Common myeloid progenitor, CD34-positive (primary cell): ENCODE measurements around the gene AIPL1.

Source experiments
- CTCF ChIA-PET: fragments of 350-600 bp; sonication (Branson Sonifier 250); formaldehyde crosslinking; loops from one replicate; lab custom pipeline; 2021; ENCODE audit warnings: antibody characterized with exemption; lab: Charles Lee
- POLR2A ChIA-PET: fragments of 350-600 bp; sonication (Branson Sonifier 250); formaldehyde crosslinking; loops from one replicate; lab custom pipeline; 2021; ENCODE audit warnings: antibody characterized with exemption; lab: Charles Lee
- DNase-seq, 3 donors: peaks; one replicate each; pipeline versions ENCODE4 v3.0.0 to v3.0.0-alpha.2; 2013
- H3K27ac ChIP-seq, 2 experiments: 1 replicate in 1 of 2; 2 replicates in 1 of 2; pipeline ENCODE4 v1.7.0; 2013; ENCODE audit warnings: inconsistent platforms in 2 of 2, low read length in 2 of 2, mild to moderate bottlenecking in 2 of 2, low read depth in 1 of 2, moderate library complexity in 1 of 2; ENCODE audit not compliant: severe bottlenecking in 2 of 2, insufficient read depth in 1 of 2, poor library complexity in 1 of 2
- H3K27me3 ChIP-seq, 5 experiments: replicated peaks in 2 of 5; 1 replicate in 3 of 5; 2 replicates in 2 of 5; pipeline versions ENCODE4 v1.6.1 to v1.7.0; 2013; ENCODE audit warnings: low read length in 4 of 5, mild to moderate bottlenecking in 2 of 5, moderate library complexity in 2 of 5, inconsistent platforms in 1 of 5; ENCODE audit not compliant: insufficient read depth in 5 of 5, control insufficient read depth in 4 of 5
- H3K36me3 ChIP-seq, 4 experiments: 1 replicate in 2 of 4; 2 replicates in 2 of 4; pipeline versions ENCODE4 v1.6.1 to v1.7.0; 2013; ENCODE audit warnings: low read length in 3 of 4, control low read depth in 1 of 4, mild to moderate bottlenecking in 1 of 4; ENCODE audit not compliant: control insufficient read depth in 4 of 4, insufficient read depth in 4 of 4
- H3K4me1 ChIP-seq, 4 experiments: 1 replicate in 3 of 4; 2 replicates in 1 of 4; pipeline versions ENCODE4 v1.6.1 to v1.7.1; 2013; ENCODE audit warnings: low read length in 3 of 4, mild to moderate bottlenecking in 3 of 4, control low read depth in 1 of 4, inconsistent platforms in 1 of 4, moderate library complexity in 1 of 4; ENCODE audit not compliant: control insufficient read depth in 4 of 4, insufficient read depth in 4 of 4; ENCODE audit errors: control extremely low read depth in 1 of 4
- H3K4me3 ChIP-seq, 7 experiments: 1 replicate in 4 of 7; 2 replicates in 3 of 7; pipeline versions ENCODE4 v1.5.1 to v1.7.0; 2013; ENCODE audit warnings: mild to moderate bottlenecking in 7 of 7, low read length in 6 of 7, moderate library complexity in 6 of 7, inconsistent platforms in 2 of 7, low read depth in 2 of 7, control low read depth in 1 of 7; ENCODE audit not compliant: insufficient read depth in 4 of 7, control insufficient read depth in 1 of 7; ENCODE audit errors: extremely low read depth in 1 of 7
- H3K9me3 ChIP-seq, 5 experiments: 1 replicate in 4 of 5; 2 replicates in 1 of 5; pipeline versions ENCODE4 v1.6.1 to v1.7.1; 2013; ENCODE audit warnings: low read length in 4 of 5, mild to moderate bottlenecking in 2 of 5, inconsistent platforms in 1 of 5, low read depth in 1 of 5, moderate library complexity in 1 of 5; ENCODE audit not compliant: control insufficient read depth in 4 of 5, insufficient read depth in 2 of 5; ENCODE audit errors: control extremely low read depth in 1 of 5
- WGBS: methylation state at CpG from one replicate; pipeline ENCODE4 v1.1.5; 2013; ENCODE audit not compliant: insufficient coverage; 5-methylcytosine and 5-hydroxymethylcytosine counted together

The AIPL1 gene

DNA sequence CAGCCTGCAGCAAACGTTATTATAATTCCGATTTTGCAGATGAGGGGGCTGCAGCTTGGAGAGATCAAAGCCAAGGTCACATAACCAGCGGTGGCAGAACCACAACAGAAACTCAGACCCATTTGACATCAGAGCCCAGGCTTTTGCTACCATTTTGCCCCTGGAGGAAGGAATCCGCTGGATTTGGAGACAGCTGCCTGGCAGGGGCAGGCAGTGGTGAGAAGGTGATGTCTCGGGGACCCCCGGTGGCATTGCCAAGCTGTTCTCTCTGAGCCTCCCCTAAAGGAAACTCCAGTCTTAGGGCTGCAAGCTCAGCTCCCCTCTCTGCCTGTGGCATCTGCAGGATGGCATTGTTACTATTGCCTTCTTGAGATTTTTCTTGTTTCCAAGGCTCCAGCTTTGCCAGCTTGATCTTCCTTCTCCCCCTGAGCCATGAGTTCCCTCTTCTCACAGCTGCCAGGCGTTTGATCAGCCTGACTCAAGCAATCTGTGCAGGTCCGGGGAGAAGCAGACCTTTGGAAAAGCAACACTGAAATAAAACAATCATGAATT, 40.8 kb downstream of the AIPL1 start:
- no peak for DNase-seq
- ChIA-PET POLR2A (no interaction called here), CTCF (no interaction called here)
- peaks cover 0 to 2% (median 0%) of the 10 kb centered on the region in 5 experiments for H3K9me3 ChIP-seq
- no peaks in the 10 kb centered on the region for H3K4me1 ChIP-seq
- H3K4me3 ChIP-seq = no peak overlapping the region
- WGBS = 66% methylated on average over 6 of the region's 8 CpGs
- peaks cover 0 to 35% (median 3%) of the 10 kb centered on the region in 5 experiments for H3K27me3 ChIP-seq
- no peak overlapping the region for H3K27ac ChIP-seq
- no peaks in the 10 kb centered on the region for H3K36me3 ChIP-seq

DNA sequence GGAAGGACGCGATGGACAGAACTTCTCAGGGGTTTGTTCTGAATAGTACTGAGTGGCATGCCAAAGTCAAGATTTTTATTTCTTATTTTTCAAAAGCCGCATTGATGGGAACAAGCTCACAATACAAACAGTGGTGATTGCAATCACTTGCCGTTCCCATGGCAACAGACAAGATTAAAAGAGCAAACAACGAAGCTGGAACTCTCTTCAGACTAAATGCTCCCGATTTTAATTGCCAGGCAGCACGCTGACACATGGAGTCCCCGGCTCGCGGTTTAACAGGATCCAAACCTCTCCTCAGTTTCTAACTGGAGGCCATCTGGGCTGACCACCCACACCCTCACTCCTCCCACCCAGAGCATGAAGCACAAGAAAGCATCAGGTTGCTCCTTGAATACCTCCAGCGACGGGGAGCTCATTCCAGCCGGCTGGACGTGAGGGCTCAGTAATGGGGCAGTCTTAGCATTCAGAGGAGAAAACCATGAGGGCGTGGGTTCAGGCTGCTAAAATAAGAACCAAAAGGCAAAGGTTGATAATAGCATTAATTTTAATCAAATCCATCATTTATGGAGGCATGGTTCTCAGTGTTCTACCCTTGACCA, 41.5 kb downstream of the AIPL1 start:
- 74% methylated on average over 8 of the region's 15 CpGs for WGBS
- H3K4me3 ChIP-seq = no peak overlapping the region
- H3K27ac ChIP-seq = no peak overlapping the region
- H3K9me3 ChIP-seq = peaks cover 0 to 1% (median 0%) of the 10 kb centered on the region in 5 experiments
- ChIA-PET POLR2A (no interaction called here), CTCF (no interaction called here)
- no peaks in the 10 kb centered on the region for H3K4me1 ChIP-seq
- DNase-seq = no peak
- no peaks in the 10 kb centered on the region for H3K36me3 ChIP-seq
- H3K27me3 ChIP-seq = peaks cover 0 to 35% (median 3%) of the 10 kb centered on the region in 5 experiments

DNA sequence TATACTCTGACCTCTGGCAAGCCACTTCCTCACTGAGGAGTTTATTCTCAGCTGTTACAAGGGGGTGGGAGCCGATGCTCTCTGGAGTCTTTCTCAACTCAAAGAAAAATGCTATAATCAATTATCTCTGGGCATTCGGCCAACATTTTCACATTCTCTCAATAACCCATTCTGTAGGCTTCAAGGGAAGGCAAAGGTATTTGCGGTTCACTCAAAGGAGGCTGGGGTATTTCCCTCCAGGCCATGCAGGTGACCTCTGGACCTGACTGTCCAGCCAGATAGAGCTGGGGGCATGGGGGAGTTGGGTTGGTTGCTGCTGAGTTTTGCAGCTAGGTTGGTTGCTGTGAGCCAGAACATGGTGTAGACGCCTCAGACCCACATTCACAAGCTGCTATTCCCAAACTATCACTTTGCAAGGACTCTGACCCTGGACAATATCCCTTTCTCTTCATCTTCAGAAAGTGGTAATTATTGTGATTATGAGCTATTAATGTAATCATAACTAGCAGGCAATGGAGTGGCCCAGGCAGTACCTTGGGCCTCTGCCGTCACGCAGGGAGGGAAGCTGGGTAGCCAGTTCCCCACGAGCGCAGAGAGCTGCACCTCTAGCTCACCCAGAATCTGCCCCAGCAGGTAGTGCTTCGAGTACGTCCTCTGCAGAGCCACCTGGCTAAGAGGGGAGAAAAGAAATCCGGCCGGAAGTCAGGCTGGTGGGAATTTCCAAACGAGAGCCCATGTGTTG, 42.1 kb downstream of the AIPL1 start:
- CTCF ChIA-PET = no interaction called here
- Histone ChIP-seq H3K4me3 (no peak overlapping the region), H3K4me1 (no peaks in the 10 kb centered on the region), H3K9me3 (no peaks in the 10 kb centered on the region), H3K36me3 (no peaks in the 10 kb centered on the region), H3K27ac (no peak overlapping the region), H3K27me3 (peaks cover 0 to 35% (median 4%) of the 10 kb centered on the region in 5 experiments)
- no peak for DNase-seq
- 86% methylated on average over 11 of the region's 13 CpGs for WGBS
- POLR2A ChIA-PET = no interaction called here

DNA sequence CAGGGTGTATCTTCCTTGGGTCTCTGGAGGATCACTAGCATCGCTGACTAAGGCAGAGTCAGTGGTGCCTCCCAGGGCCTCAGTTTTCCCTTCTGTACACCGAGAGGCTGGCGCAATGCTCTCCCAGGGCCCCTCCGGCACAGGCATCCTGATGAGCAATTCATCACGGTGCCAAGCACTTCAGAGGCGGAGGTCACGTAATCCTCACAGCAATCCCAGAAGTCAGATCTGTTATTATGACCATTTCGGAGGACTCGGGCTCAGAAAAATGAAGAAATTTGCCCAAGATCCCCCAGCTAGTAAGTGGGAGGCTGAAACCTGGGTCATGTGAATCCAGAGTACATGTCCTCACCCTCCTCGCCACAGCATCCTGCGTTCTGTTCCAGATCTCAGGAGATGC, 46.5 kb downstream of the AIPL1 start:
- no peak for DNase-seq
- H3K27ac ChIP-seq = no peak overlapping the region
- no peaks in the 10 kb centered on the region for H3K9me3 ChIP-seq
- peaks cover 0 to 19% (median 8%) of the 10 kb centered on the region in 5 experiments for H3K27me3 ChIP-seq
- no peak overlapping the region for H3K4me3 ChIP-seq
- WGBS = 93% methylated on average over 11 of the region's 11 CpGs
- ChIA-PET CTCF (no interaction called here), POLR2A (no interaction called here)
- H3K36me3 ChIP-seq = no peaks in the 10 kb centered on the region
- H3K4me1 ChIP-seq = no peaks in the 10 kb centered on the region

DNA sequence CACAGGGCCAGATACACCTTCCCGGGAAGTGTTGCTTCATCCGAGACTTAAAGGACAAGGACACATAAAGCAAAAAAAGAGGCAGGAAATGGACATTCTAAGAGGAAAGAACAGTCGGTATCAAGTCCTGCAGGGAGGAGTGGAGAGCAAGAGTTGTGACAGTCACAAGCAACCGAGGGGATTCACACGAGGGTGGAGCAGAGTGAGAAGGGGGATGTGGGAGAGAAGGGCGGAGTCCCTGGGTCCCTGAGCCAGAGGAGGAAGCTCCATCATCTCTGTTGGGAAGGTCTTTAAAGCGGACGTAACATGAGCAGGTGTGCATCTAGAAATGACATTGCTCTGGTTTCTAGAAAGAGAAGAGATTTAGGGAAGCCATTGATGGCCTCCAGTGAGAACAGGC, 47.1 kb downstream of the AIPL1 start:
- H3K36me3 ChIP-seq = no peaks in the 10 kb centered on the region
- no peak overlapping the region for H3K4me3 ChIP-seq
- H3K27ac ChIP-seq = no peak overlapping the region
- no peak for DNase-seq
- H3K9me3 ChIP-seq = no peaks in the 10 kb centered on the region
- no peaks in the 10 kb centered on the region for H3K4me1 ChIP-seq
- H3K27me3 ChIP-seq = peaks cover 0 to 14% (median 6%) of the 10 kb centered on the region in 5 experiments
- ChIA-PET CTCF (no interaction called here), POLR2A (no interaction called here)
- 66% methylated on average over 8 of the region's 8 CpGs for WGBS

DNA sequence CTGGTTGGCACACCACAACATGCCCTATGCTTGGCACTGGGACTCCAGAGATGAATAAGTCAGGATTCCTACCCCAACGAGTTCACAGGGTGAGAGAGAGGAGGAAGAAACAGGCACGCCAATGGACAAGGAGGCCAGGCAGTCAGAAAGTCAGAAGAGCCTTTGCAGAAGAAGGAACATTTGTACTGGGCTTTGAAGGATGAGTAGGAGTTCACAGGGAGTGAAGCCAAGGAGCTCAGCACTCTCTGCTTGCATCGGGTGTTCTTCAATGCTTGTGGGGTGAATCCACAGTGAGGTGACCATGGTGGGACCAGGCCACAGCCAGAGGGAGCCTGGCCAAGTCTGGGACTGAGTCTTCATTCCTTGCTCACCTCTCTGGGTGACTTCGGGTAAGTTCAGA, 47.5 kb downstream of the AIPL1 start:
- Histone ChIP-seq H3K4me3 (no peak overlapping the region), H3K36me3 (no peaks in the 10 kb centered on the region), H3K27me3 (peaks cover 0 to 11% (median 6%) of the 10 kb centered on the region in 5 experiments), H3K4me1 (no peaks in the 10 kb centered on the region), H3K9me3 (no peaks in the 10 kb centered on the region), H3K27ac (no peak overlapping the region)
- ChIA-PET CTCF (no interaction called here), POLR2A (no interaction called here)
- DNase-seq = no peak
- 92% methylated on average over 4 of the region's 4 CpGs for WGBS

DNA sequence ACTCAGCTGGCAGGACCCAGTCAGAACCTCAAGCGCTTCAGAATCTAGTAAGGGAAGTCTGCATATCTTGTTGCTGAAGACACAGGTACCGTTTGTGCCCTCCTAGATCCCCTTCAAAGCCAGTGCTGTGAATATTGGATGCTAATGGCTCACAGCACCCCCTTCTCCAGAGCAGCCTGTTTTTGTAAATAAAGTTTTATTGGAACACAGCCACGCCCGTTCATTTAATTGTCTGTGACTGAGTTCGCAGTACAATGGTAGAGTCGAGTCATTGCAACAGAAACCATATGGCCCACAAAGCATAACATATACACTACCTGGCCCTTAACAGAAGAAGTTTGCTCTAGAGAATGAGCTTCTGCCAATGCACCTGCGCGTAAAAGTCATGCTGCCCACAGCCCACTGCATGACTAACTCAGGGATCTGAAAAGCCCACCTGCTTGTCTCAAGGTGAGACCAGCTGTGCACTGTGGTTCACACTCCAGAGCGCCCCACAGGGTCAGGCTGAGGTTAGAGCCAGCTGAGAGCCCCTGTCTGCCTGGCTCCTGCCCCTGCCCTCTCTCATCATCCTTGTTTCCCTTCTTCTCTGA, 48.8 kb downstream of the AIPL1 start:
- Histone ChIP-seq H3K36me3 (no peaks in the 10 kb centered on the region), H3K27ac (no peak overlapping the region), H3K4me1 (no peaks in the 10 kb centered on the region), H3K27me3 (peaks cover 0 to 11% (median 6%) of the 10 kb centered on the region in 5 experiments), H3K4me3 (no peak overlapping the region), H3K9me3 (peaks cover 0 to 3% (median 0%) of the 10 kb centered on the region in 5 experiments)
- no peak for DNase-seq
- 93% methylated on average over 9 of the region's 9 CpGs for WGBS
- CTCF ChIA-PET = no interaction called here
- POLR2A ChIA-PET = no interaction called here
